NCI-H748 (cell line): ENCODE measurements around the gene IL1R2.
"Not testable (repeated sequence)": the region's sequence is repeated elsewhere in the genome, so short reads cannot be mapped to it uniquely, and the experiment has no call there.

Experiments
- DNase-seq: peaks from one replicate; lab custom pipeline; 2025; ENCODE audit not compliant: unreplicated experiment; lab: John Stamatoyannopoulos, UW

The IL1R2 gene

DNA sequence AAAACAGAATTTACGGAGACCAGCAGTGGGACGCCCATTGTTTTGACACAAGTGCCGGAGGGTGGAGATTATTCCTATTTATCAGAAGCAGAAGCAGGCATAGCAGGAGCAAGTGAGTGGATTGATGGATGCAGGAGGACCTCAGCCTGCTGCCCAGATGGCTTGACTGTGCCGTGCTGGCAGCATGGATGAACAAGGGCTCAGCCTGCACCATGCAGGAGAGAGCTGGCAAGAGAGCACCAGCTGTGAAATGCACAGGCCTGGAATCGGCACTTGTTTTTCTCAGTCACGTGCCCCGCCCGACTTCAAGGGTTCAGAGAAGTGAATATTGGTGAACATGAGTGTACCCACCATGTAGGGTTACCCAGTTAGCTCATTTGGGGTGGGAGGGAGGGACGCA, 4.0 kb downstream of the IL1R2 start:
- no peak for DNase-seq

DNA sequence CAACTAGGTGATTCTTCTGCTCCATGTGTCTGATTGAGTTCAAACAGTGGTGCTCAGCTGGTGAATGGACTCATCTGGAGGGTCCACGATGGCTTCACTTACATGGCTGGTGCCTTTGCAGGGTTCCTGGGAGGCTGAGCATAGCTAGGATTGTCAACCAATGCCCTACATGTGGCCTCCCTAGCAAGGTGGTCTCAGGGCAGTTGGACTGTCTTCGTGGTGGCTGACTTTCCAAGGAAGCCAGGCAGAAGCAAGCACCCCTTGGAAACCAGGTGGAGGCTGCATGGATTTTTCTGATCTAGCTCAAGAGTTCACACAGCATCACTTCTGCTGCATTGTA, 6.8 kb downstream of the IL1R2 start:
- no peak for DNase-seq

DNA sequence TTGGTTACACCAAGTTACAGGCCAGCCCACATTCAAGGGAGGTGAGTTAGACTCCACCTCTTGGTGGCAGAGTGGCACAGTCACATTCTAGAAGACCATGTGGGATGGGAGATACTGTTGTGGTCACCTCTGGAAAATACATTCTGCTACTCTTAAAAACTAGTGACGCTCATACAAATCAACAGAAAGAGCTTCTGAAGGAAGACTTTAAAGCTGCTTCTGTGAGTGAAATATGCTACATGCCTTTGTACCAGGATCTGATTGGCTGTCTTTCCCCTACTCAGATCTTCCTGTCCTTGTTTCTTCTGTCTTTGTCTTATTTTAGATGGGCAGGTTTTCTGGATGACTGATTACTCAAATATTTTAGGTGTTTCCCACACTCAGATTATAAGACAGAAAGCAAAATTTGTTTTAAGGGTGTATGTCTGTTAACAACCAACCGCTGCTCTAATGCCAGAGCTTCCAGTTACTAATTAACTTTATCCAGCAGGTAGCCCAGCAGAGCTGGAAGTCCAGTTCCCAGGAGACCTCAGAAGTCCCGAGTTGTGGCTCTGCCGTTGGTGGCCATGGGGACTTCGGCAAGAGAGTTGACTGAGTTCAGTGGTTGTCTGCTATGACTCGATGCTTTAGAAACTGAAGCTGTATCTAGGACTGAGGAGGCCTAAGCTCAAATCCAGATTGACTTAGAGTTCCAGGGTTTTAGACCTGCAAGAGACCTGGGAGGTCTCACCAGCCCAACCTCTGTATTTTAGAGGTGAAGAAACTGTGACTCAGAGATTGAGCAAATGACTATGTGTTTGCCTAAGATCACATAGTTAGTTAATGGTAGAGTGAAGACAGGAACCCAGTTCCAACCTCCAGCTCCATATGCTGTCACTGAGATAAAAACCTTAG, 7.4 kb downstream of the IL1R2 start:
- no peak for DNase-seq

DNA sequence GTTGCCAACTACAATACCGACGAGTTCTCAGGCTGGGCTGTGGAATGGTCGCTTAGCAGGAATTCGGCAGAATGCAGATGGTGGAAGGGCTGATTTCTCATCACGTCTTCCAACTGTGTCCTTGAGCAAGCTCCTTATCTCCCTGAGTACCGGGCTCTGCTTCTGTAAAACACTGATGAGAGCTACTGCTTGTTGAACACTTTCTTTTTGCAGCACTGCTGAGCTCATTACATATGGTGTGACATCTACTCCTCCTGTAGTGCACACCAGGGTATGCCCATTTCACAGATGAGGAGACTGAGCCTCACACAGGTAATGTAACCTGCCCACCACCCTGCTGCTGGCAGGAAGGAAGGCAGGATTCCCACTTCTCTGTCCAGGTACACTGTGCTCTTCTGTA, 8.3 kb downstream of the IL1R2 start:
- no peak for DNase-seq

DNA sequence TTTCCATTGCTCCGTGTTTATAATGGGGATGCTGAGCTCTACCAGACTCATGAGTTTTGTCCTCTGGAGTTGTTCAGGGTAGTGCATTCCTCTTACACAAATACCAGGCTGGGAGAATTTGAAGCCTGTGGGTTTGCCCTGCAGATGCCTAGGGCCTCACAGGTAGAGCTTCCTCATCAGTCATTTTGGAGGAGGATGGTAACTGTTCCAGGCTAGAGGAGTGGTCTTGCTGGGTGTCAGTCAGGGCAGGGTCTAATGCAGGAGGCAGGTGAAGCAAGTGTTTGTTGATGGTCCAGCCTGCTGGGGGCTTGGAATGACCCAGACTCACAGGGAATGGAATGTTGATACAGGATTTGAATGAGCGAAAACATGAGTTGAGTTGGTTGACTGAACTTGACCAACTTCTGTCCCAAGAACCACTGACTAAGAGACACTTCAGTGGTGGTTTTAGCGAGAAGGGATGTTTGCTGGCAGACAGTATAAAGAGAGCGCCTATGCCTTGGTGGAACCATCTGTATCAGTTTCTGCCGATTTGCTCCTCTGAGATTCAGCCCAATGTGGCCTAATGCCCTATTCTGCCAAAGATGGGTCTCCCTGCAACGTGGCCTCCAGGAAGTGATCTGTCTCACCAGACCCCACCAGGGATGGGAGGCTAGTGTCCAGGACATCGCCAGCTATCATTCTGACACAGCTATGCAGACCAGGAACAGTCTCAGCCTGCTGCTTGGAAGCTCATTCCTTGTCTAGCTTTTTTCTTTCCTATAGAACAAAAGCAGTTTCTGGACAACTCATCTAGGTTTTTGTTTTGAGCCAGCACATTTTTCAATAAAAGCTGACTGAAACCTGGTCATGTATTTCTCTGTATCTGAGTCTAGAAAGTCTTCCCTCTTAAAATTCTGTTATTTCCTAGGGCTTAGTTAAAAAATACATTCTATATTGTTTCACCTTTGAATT, 9.3 kb downstream of the IL1R2 start:
- no peak for DNase-seq

DNA sequence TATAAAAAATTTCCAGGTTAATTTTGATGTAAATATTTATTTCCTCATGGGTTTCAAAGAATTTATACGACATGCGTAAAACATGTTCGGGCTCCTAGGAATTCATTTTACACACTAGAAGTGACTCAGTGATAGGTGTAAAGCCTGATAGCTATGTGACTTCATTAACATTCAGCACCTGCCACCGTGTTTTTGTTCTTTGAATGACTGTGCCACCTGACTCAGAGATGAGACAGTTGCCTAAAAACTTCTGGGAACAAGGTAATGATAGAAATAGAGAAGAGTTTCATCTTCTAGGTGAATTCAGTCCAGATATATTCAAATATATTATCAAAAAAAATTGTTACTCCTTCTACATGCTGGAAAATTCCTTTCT, 10.0 kb downstream of the IL1R2 start:
- no peak for DNase-seq

DNA sequence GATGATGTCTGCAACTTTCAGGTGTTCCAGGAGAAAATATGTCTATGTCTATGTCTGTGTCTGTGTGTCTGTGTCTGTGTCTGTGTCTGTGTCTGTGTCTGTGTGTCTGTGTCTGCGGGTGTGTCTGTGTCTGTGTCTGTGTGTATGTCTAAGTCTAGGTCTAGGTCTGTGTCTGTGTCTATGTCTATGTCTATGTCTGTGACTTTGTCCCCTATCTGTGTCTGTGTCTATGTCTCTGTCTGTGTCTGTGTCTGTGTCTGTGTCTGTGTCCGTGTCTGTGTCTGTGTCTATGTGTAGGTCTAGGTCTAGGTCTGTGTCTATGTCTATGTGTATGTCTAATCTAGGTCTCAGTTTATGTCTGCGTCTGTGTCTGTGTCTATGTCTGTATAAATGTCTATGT, 10.5 kb downstream of the IL1R2 start:
- no peak for DNase-seq

DNA sequence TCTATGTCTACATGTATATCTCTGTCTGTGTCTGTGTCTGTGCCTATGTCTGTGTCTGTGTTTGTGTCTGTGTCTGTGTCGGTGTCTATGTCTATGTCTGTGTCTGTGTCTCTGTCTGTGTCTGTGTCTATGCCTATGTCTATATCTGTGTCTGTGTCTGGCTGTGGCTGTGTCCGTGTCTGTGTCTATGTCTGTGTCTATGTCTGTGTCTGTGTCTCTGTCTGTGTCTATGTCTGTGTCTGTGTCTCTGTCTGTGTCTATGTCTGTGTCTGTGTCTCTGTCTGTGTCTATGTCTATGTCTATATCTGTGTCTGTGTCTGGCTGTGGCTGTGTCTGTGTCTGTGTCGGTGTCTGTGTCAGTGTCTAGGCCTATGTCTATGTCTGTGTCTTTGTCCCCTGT, 11.1 kb downstream of the IL1R2 start:
- DNase-seq: not testable (repeated sequence)

DNA sequence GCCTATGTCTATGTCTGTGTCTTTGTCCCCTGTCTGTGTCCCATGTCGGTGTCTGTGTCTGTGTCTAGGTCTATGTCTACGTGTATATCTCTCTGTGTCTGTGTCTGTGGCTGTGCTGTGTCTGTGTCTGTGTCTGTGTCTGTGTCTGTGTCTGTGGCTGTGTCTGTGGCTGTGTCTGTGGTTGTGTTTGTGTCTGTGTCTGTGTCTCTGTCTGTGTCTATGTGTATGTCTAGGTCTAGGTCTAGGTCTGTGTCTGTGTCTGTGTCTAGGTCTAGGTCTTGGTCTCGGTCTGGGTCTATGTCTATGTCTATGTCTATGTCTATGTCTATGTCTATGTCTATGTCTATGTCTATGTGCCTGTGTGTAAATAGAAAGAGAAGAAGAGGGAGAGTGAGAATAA, 11.9 kb downstream of the IL1R2 start:
- no peak for DNase-seq

DNA sequence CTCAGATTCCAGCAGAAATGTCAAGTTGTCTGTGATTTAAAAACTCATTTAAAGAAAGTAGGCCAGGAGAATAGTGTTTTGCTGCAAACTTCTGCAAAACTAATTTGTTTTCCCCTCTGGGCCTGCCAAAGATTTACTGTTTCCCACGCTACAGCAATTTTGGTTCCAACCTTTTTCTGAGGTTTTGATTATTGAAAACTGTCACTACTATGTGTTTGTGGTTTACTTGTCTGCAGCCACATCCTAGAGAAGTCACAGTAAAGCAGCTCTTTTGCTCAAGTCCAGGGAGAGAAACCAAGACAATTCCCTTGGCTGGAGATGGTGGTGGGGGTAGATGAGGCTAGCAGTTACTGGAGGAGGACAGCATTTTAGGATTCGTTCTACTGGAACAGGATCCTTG, 12.8 kb downstream of the IL1R2 start:
- no peak for DNase-seq

DNA sequence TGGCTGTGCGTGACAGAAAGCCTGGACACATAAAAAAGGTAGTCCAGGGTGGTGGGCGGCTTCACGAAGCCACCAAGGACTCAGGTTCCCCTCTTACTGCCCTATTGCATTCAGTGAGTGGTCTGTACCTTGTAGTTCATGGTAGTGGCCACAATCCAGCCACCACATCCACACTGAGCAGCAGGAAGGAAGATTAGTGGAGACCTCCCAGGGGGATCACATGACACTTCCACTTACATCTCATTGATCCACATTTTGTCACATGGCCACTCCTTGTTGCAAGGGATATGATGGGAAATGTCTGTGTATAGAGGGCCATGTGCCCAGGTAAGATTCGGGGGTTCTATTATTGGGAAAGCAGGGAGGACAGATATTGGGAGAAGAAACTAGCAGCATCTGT, 13.7 kb downstream of the IL1R2 start:
- no peak for DNase-seq

DNA sequence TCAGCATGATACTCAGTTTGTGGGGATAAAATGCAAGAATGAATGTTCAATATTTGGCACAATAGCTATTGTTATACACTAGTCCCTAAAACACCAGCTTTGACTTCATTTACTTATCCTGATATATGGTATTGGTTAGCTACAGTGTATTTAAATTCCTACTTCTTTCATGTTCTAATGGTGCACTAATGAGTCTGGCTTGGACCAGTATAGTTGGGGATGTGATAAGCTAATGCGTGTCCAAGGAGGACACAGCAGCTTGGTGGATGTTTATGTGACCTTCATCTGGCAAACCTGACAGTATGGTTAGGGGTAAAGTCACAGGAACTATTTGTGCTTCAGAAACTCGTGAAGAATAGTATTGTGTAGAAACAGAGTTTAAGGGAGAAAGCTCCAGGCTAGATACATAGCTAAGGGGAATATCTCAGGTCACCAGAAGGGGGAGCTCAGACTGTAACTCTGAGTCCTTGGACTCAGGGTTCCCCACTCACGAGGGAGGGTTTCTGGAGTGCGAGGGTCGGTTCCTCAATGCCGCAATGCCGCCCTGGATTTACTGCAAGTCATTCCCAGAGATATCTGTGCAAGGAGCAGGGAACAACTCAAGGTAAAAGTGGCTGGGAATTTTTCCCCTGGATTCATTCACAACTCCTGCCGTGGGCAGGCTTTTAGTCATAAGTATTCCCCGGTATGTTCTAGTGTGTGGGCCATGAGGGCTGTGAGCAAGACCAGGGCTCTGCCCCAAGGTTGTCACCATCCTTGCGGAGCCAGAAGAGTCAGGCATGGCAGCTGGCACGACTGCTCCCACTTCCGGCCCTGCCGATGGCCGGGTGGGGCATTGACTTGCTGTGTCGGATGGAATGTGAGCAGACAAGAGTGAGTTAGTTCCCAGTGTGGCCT, 14.5 kb downstream of the IL1R2 start:
- DNase-seq: peak; percentile 31

DNA sequence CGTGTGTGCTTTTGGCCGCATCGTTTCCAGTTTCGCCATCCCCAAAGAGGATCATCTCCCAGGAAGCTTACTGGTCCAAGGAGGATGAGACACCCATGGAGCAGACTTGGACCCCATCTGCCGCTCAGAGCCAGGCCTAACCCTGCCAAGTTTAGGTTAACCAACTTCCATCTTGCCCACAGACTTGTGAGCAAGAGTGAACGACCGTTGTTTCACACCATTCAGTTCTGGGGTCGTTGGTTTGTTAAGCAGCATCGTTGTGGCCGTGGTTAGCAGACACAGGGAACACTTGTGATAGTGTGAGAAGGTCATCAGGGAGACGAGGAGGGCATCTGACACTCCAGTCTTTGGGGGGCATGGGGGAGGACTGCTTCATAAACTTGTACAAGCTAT, 15.1 kb downstream of the IL1R2 start:
- DNase-seq: no peak

DNA sequence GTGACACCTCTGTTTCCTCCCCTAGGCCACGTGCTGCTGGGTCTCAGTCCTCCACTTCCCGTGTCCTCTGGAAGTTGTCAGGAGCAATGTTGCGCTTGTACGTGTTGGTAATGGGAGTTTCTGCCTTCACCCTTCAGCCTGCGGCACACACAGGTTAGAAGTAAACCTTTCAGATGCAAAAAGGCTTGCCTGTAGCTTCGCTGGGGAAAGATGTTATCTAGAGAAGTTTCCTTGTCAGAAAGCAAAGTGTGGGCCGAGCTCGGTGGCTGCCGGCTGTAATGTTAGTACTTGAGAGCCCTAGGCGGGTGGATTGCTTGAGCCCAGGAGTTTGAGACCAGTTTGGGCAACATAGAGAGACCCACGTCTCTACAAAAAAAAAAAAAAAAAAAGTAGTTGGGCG, 16.7 kb downstream of the IL1R2 start:
- DNase-seq: no peak

DNA sequence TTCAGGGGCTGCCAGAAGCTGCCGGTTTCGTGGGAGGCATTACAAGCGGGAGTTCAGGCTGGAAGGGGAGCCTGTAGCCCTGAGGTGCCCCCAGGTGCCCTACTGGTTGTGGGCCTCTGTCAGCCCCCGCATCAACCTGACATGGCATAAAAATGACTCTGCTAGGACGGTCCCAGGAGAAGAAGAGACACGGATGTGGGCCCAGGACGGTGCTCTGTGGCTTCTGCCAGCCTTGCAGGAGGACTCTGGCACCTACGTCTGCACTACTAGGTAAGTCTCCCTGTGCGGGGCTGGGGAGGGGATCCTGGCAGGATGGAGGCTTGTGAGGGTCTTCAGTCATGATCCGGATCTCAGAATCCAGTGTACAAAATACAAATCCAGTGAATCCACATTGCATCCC, 17.8 kb downstream of the IL1R2 start:
- no peak for DNase-seq

DNA sequence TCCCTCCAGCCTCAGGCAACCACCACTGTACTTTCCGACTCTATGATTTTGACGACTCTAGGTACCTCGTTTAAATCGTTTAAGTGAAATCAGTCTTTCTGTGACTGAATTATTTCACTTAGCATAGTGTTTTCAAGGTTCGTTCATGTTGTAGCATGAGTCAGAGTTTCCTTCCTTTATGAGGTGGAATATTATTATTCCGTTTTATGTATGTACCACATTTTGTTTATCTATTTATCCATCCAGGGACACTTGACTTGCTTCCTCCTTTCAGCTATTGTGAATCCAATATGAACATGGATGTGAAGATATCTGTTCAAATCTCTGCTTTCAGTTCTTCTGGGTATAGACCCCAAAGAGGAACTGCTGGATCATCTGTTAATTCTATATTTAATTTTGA, 19.1 kb downstream of the IL1R2 start:
- no peak for DNase-seq

DNA sequence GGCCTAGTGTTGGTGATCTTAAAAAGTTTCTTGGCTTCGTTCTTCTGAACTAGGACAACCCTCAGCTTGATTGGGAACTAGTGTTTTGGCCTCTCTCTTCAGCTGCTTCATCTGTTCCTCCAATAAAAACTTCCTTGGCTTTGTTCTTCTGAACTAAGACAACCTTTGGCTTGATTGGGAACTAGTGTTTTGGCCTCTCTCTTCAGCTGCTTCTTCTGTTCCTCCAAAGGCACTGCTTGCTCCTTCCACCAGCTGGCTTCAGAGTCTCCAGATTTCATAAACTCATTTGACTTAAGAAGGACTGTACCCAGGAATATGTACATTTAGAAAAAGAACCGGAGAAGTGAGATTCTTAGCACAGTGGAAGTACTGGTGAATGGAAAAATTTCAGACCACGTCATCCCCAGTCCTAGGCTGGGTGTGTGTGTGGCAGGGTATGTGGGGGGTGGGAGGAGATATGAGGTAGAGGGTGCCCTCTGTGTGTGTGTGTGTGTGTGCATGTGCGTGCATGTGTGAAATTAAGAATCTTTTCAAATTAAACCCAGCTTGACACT, 20.4 kb downstream of the IL1R2 start:
- no peak for DNase-seq

DNA sequence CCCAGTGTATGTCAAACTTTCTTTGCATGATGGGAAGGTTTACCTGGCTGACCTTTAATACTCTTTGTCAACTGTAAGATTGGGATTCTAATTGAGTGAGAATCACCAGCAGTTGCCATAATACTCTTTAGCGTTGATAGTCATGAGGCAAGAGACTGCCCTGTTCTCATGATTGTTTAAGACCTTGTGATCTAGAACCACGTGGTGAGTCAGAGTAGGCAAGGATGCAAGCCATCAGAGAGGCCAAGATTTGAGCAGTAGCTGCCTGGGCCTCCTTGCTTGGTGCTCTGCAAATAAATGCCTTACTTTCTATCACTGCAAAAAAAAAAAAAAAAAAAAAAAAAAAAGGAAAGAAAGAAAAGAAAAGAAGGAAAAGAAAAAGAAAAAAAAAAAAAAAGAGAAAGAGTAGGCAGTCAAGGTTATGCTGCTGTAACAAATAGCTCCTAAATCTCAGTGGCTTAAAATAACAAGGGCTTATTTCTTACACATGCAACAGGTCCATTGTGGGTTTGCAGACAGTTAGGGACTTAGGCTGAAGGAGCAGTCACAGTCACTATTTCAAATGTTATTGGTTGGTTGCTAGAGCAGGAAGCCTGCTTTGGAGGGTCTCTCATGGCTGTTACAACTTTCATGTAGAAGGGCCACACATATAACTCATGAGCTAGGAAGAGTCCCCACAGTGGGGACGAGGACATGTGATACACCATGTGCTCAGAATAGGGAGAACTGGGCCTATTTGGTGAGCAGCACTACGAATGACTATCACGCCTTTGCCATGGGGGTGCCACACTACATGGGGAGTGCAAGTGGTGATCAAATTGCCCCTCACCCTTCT, 21.7 kb downstream of the IL1R2 start:
- no peak for DNase-seq

DNA sequence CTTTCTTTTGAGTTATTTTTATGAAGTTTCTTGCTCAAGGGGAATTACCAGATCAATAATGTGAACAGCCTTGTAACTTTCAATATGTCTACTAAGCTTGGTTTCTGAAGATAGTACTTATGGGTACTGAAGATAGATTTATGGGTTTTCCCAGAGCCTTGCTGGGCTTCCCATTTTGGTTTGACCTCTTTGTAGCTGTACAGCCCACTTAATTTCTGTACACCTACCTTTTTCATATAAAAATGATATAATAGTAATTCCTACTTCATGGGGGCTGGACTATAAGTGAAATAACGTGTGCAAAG, 22.2 kb downstream of the IL1R2 start:
- DNase-seq: no peak

DNA sequence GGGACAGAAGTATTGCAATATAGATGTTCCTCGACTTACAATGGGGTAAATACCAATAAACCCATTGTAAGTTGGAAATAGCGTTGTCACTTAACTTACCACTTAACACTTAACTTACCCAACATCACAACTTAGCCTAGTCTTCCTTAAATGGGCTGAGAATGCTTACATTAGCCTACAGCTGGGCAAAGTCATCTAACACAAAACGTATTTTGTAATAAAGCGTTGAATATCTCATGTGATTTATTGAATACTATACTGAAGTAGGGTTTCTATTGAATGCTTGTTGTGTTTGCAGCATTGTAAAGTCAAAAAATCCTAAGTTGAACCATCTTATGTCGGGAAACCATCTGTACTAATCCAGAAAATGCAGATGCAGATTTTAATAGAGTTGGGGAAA, 23.6 kb downstream of the IL1R2 start:
- DNase-seq: no peak
